ENCODE results near the gene HPCAL1.

GRCh38 chr2:10447300-10447894, 144.7 kb downstream of the HPCAL1 start:
- TF ChIP-seq, protein P1, sequence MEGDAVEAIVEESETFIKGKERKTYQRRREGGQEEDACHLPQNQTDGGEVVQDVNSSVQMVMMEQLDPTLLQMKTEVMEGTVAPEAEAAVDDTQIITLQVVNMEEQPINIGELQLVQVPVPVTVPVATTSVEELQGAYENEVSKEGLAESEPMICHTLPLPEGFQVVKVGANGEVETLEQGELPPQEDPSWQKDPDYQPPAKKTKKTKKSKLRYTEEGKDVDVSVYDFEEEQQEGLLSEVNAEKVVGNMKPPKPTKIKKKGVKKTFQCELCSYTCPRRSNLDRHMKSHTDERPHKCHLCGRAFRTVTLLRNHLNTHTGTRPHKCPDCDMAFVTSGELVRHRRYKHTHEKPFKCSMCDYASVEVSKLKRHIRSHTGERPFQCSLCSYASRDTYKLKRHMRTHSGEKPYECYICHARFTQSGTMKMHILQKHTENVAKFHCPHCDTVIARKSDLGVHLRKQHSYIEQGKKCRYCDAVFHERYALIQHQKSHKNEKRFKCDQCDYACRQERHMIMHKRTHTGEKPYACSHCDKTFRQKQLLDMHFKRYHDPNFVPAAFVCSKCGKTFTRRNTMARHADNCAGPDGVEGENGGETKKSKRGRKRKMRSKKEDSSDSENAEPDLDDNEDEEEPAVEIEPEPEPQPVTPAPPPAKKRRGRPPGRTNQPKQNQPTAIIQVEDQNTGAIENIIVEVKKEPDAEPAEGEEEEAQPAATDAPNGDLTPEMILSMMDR (IDR thresholded peaks at IDR 0.05) = peak in 5 of 7 experiments; percentile 5 to 36 (median 22)
- TF ChIP-seq POLR2A (IDR thresholded peaks at IDR 0.05) = no peak

Data from body of pancreas (tissue), 4 donors.